Stimulated activated effector memory CD8-positive, alpha-beta T cell treated with anti-CD3 and anti-CD28 coated beads, Interleukin-12 subunit alpha, Interleukin-12 subunit beta, amount 100 ng/mL, for 72 hours (primary cell): ENCODE measurements around the gene CHST12.

ENCODE experiments used
- ATAC-seq: fragments of 150-1000 bp; cut with Tn5 transposase; 2 replicates; pipeline ENCODE4 v1.10.0; 2021
- DNase-seq, 2 donors: peaks; one replicate each; pipeline ENCODE4 v3.0.0; 2021 to 2022; ENCODE audit warnings: low spot score in 2 of 2
- H3K27ac Mint-ChIP-seq: one replicate; pipeline ENCODE4 v1.8.0; 2022; ENCODE audit warnings: mild to moderate bottlenecking, mixed read lengths
- H3K36me3 Mint-ChIP-seq: one replicate; pipeline ENCODE4 v1.8.0; 2022; ENCODE audit warnings: mild to moderate bottlenecking, mixed read lengths
- H3K4me1 Mint-ChIP-seq: one replicate; pipeline ENCODE4 v1.8.0; 2022; ENCODE audit warnings: mixed read lengths
- H3K4me3 Mint-ChIP-seq: one replicate; pipeline ENCODE4 v1.8.0; 2022; ENCODE audit warnings: mild to moderate bottlenecking, mixed read lengths
- H3K9me3 Mint-ChIP-seq: one replicate; pipeline ENCODE4 v1.8.0; 2022; ENCODE audit warnings: mixed read lengths

The CHST12 gene

DNA sequence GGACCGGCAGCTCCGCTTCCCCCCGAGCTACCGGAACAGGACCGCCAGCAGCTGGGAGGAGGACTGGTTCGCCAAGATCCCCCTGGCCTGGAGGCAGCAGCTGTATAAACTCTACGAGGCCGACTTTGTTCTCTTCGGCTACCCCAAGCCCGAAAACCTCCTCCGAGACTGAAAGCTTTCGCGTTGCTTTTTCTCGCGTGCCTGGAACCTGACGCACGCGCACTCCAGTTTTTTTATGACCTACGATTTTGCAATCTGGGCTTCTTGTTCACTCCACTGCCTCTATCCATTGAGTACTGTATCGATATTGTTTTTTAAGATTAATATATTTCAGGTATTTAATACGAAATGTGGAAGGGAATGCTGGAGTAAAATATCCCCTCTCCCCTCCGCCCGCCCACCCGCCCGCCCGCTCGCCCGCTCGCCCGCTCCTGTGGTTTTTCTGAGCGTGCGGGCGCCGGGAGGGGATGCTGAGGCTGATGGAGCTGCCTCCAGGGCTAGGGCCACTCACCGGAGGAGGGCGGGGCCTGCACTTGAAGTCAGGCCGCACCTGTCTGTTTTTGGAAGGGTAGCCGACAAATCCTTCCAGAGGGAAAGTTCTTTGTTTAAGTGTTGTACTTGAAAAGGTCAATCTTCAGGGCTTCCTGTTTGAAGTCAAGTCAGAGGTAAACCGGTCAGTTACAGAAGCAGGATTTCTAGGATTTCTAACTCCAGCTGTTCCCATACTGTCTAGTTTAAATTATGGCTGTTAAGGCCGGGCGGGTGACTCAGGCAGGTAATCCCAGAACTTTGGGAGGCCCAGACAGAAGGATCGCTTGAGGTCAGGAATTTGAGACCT, 30.5 kb downstream of the CHST12 start:
- Mint-ChIP-seq H3K4me3 (no peak overlapping the region), H3K9me3 (peaks cover 4% of the 10 kb centered on the region), H3K36me3 (peaks cover 43% of the 10 kb centered on the region), H3K27ac (no peak overlapping the region), H3K4me1 (peaks cover 23% of the 10 kb centered on the region)
- ATAC-seq = no peak
- no peak for DNase-seq

DNA sequence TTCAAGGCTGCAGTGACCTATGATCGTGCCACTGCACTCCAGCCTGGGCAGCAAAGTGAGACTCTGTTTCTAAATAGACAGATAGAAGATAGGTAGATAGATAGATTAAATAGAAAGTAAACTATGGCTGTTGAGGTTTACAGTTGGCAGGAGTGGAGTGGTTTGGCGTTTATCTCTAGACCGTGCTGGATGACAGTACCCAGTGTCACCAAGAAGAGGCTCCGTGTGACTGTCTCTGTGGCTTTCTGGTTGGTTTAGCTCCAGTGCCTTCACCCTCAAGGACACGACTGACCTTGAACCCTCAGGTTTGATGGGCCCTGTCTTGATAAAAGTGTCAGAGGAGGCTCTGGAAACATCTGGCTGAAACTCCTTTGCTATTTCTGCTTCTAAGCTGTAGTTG, 31.7 kb downstream of the CHST12 start:
- Mint-ChIP-seq H3K4me1 (peaks cover 17% of the 10 kb centered on the region), H3K9me3 (peaks cover 4% of the 10 kb centered on the region), H3K27ac (no peak overlapping the region), H3K4me3 (no peak overlapping the region), H3K36me3 (peaks cover 43% of the 10 kb centered on the region)
- DNase-seq = no peak
- ATAC-seq = no peak

- Mint-ChIP-seq H3K4me1 (peaks cover 17% of the 10 kb centered on the region), H3K4me3 (no peak overlapping the region), H3K36me3 (peaks cover 40% of the 10 kb centered on the region), H3K27ac (peak overlapping the region; percentile 40), H3K9me3 (no peaks in the 10 kb centered on the region)
- no peak for DNase-seq
- no peak for ATAC-seq
Observed at GRCh38 chr7:2436341-2437104, 33.1 kb downstream of the CHST12 start.

DNA sequence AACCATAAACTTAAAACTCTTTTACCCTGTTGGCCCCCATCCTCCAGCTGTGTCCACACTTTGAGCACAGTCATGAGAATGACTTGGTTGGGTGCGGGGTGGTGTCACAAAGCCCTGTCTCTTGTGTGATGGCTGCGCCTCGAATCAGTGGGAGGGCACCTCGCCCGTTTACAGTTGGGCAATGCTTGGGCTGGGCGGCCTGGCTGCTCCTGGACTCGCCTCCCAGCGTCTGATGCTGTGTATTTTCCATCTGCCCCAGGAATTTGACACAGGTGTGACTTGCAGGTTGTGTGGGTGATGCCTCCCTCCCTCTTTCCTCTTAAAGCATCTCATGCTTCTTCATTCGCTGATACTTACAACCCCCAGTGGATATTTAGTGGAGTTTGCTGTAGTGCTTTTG, 33.7 kb downstream of the CHST12 start:
- H3K4me1 Mint-ChIP-seq = peaks cover 19% of the 10 kb centered on the region
- H3K4me3 Mint-ChIP-seq = no peak overlapping the region
- no peaks in the 10 kb centered on the region for H3K9me3 Mint-ChIP-seq
- DNase-seq (no peak), ATAC-seq (no peak)
- H3K27ac Mint-ChIP-seq = no peak overlapping the region
- peaks cover 33% of the 10 kb centered on the region for H3K36me3 Mint-ChIP-seq

GRCh38 chr7:2437537-2438148, 34.2 kb downstream of the CHST12 start:
- no peak overlapping the region for H3K4me3 Mint-ChIP-seq
- H3K4me1 Mint-ChIP-seq = peaks cover 20% of the 10 kb centered on the region
- H3K27ac Mint-ChIP-seq = no peak overlapping the region
- ATAC-seq = no peak
- H3K36me3 Mint-ChIP-seq = peaks cover 29% of the 10 kb centered on the region
- H3K9me3 Mint-ChIP-seq = no peaks in the 10 kb centered on the region
- DNase-seq = no peak

- Mint-ChIP-seq H3K4me1 (peaks cover 20% of the 10 kb centered on the region), H3K36me3 (peaks cover 29% of the 10 kb centered on the region), H3K9me3 (no peaks in the 10 kb centered on the region), H3K4me3 (no peak overlapping the region), H3K27ac (peak overlapping the region; percentile 23)
- no peak for DNase-seq
- no peak for ATAC-seq
Observed at GRCh38 chr7:2438186-2438585, 34.8 kb downstream of the CHST12 start.

- DNase-seq (no peak), ATAC-seq (no peak)
- peaks cover 23% of the 10 kb centered on the region for H3K36me3 Mint-ChIP-seq
- no peaks in the 10 kb centered on the region for H3K9me3 Mint-ChIP-seq
- H3K4me1 Mint-ChIP-seq = peaks cover 20% of the 10 kb centered on the region
- no peak overlapping the region for H3K4me3 Mint-ChIP-seq
- peak overlapping the region; percentile 23 for H3K27ac Mint-ChIP-seq
Observed at GRCh38 chr7:2438775-2439174, 35.4 kb downstream of the CHST12 start.

- H3K4me1 Mint-ChIP-seq = peaks cover 20% of the 10 kb centered on the region
- no peak overlapping the region for H3K4me3 Mint-ChIP-seq
- no peaks in the 10 kb centered on the region for H3K9me3 Mint-ChIP-seq
- DNase-seq (no peak), ATAC-seq (no peak)
- H3K27ac Mint-ChIP-seq = peak overlapping the region; percentile 71
- H3K36me3 Mint-ChIP-seq = peaks cover 19% of the 10 kb centered on the region
Observed at GRCh38 chr7:2440608-2441245, 37.3 kb downstream of the CHST12 start.

DNA sequence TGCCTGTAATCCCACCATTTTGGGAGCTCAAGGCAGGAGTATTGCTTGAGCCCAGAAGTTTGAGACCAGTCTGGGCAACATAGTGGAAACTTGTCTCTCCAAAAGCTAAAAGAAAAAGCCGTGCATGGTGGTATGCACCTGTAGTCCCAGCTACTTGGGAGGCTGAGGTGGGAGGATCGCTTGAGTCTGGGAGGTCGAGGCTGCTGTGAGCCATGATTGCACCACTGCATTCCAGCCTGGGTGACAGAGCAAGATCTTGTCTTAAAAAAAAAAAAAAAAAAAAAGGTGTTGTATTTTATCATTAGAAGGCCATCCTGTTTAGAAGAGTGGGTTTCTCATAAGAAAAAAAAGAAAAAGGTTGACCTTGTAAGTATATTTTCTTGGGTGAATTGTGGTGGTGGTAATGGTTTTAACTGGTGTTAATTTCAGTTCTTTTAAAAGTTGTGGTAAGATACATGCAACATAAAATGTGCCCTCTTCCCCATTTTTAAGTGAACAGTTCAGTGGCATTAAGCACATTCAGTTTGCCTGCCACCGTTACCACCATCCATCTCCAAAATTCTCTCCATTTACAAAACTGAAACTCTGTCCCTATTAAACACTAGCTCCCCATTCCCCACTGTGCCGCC, 38.1 kb downstream of the CHST12 start:
- H3K4me1 Mint-ChIP-seq = peaks cover 20% of the 10 kb centered on the region
- DNase-seq (no peak), ATAC-seq (no peak)
- no peak overlapping the region for H3K4me3 Mint-ChIP-seq
- H3K9me3 Mint-ChIP-seq = no peaks in the 10 kb centered on the region
- peak overlapping the region; percentile 71 for H3K27ac Mint-ChIP-seq
- peaks cover 13% of the 10 kb centered on the region for H3K36me3 Mint-ChIP-seq

GRCh38 chr7:2443491-2443890, 40.1 kb downstream of the CHST12 start:
- Mint-ChIP-seq H3K27ac (no peak overlapping the region), H3K4me1 (peaks cover 20% of the 10 kb centered on the region), H3K4me3 (no peak overlapping the region), H3K36me3 (peaks cover 10% of the 10 kb centered on the region), H3K9me3 (no peaks in the 10 kb centered on the region)
- ATAC-seq = no peak
- no peak for DNase-seq

DNA sequence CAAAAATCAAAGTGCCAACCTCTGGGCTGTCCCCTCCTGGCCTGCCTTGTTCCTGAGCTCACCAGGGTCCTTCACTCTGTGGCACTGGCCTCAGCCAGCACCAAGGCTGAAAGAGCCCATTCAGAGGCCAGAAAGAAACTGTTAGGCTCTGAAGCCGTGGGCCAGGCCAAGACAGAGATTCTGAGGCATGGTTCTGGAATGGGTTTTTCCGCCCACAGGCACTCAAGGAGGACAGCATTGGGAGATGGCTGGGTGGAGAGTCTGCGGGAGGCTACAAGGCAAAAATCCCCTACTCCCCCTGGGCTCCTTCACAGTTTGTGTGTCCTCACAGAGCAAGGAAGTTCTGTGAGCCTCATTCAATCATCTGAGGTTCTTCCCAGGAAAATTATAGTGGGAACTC, 41.1 kb downstream of the CHST12 start:
- Mint-ChIP-seq H3K4me3 (no peak overlapping the region), H3K36me3 (peaks cover 10% of the 10 kb centered on the region), H3K9me3 (no peaks in the 10 kb centered on the region), H3K27ac (no peak overlapping the region), H3K4me1 (peaks cover 20% of the 10 kb centered on the region)
- DNase-seq (no peak), ATAC-seq (no peak)

GRCh38 chr7:2445047-2445446, 41.6 kb downstream of the CHST12 start:
- ATAC-seq (no peak), DNase-seq (no peak)
- H3K9me3 Mint-ChIP-seq = no peaks in the 10 kb centered on the region
- H3K36me3 Mint-ChIP-seq = peaks cover 10% of the 10 kb centered on the region
- H3K4me1 Mint-ChIP-seq = peaks cover 18% of the 10 kb centered on the region
- H3K4me3 Mint-ChIP-seq = no peak overlapping the region
- H3K27ac Mint-ChIP-seq = peak overlapping the region; percentile 20

GRCh38 chr7:2445898-2446555, 42.6 kb downstream of the CHST12 start:
- no peak overlapping the region for H3K27ac Mint-ChIP-seq
- peaks cover 10% of the 10 kb centered on the region for H3K36me3 Mint-ChIP-seq
- ATAC-seq = no peak
- H3K9me3 Mint-ChIP-seq = no peaks in the 10 kb centered on the region
- peaks cover 10% of the 10 kb centered on the region for H3K4me1 Mint-ChIP-seq
- H3K4me3 Mint-ChIP-seq = no peak overlapping the region
- no peak for DNase-seq

DNA sequence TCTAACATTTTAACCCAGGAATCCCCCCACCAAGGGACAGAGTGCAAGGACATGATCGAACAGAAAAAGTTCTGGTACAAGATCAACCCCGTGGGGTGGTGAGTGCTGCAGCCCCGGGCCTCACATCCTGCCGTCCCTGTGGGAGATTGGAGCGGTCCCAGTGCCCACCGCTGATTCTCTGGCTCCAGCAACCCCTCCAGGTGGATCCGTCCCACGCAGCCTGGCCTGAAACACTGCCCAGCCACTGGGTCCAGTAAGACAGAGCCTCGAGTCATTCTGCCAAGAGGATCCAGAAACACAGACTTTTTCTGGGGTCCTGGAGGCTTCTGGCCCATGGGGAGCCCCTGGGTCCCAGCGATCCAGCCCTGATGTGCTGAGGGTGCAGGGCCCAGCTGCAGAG, 43.3 kb downstream of the CHST12 start:
- Mint-ChIP-seq H3K27ac (no peak overlapping the region), H3K9me3 (no peaks in the 10 kb centered on the region), H3K36me3 (peaks cover 10% of the 10 kb centered on the region), H3K4me3 (no peak overlapping the region), H3K4me1 (peaks cover 12% of the 10 kb centered on the region)
- no peak for DNase-seq
- ATAC-seq = no peak
